IMR-90 (cell line): ENCODE measurements around the gene AGTPBP1.

Source experiments
- BHLHE40 ChIP-seq: fragments of 150-350 bp; IDR thresholded peaks from 2 replicates; pipeline ENCODE4 v1.6.1; 2016; ENCODE audit warnings: mild to moderate bottlenecking, low read depth, low read length
- CTCF ChIP-seq: conservative IDR thresholded peaks from 2 replicates; pipeline ENCODE4 v1.5.1; 2012; ENCODE audit warnings: mild to moderate bottlenecking, low read depth, low read length, improper control_type of control experiment
- MAFK ChIP-seq: IDR thresholded peaks from 2 replicates; pipeline ENCODE4 v1.6.1; 2012; ENCODE audit warnings: low read depth, low read length, improper control_type of control experiment
- MXI1 ChIP-seq: IDR thresholded peaks from 2 replicates; pipeline ENCODE4 v1.6.1; 2012; ENCODE audit warnings: low read depth, mild to moderate bottlenecking, low read length, moderate library complexity, borderline replicate concordance
- POLR2A ChIP-seq: IDR thresholded peaks from 2 replicates; pipeline ENCODE4 v1.6.1; 2012; ENCODE audit warnings: mild to moderate bottlenecking, low read depth, low read length
- RAD21 ChIP-seq: IDR thresholded peaks from 2 replicates; pipeline ENCODE4 v1.6.1; 2012; ENCODE audit warnings: low read length, improper control_type of control experiment
- RFX5 ChIP-seq: IDR thresholded peaks from 2 replicates; pipeline ENCODE4 v1.8.0; 2012; ENCODE audit warnings: low read depth, mild to moderate bottlenecking, low read length, moderate library complexity
- SMC3 ChIP-seq: fragments of 150-350 bp; IDR thresholded peaks from 2 replicates; pipeline ENCODE4 v1.6.1; 2016; ENCODE audit warnings: low read depth, mild to moderate bottlenecking, antibody characterized with exemption, low read length, moderate library complexity

GRCh38 chr9:85603936-85604335 is 137.8 kb downstream of the AGTPBP1 start:
- TF ChIP-seq CTCF (no peak), RAD21 (no peak), POLR2A (no peak), SMC3 (no peak), RFX5 (no peak), MAFK (no peak), MXI1 (no peak), BHLHE40 (no peak)
